ENCODE measurements around the gene NAALAD2. TPM values are rescaled to one million over a fixed set of nuclear protein-coding genes. Genes with fewer than 3 reads are reported as not detected.
"Not testable (repeated sequence)": the region's sequence is repeated elsewhere in the genome, so short reads cannot be mapped to it uniquely, and the experiment has no call there.

NAALAD2 gene
- total RNA-seq, result not detected
- polyA plus RNA-seq, result not detected
- total RNA-seq, result 0 to 0.17 (median 0) reads per million in 6 experiments

DNA sequence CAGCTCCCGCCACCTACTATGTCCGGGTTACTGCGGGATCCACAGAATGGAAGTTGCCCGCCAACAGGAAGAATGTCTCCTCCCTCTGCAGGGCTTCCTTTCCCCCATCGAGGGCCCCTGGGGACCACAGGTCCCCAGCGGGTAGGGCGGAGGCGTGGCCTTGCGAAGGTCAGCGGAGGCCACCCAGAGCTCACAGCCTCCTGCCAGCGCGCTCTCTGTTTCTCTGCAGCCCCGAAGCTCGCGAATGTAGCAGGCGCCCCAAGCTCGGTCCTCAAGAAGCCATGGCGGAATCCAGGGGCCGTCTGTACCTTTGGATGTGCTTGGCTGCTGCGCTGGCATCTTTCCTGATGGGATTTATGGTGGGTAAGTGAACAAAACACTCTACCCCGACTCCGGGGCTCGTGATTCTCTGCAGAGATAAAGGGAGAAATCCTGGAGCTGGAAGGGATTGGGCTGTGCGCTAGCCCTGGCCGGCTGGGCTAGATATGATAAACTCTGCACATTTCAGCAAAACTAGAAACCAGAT lies at the start of gene NAALAD2:
NAALAD2 (plus strand) TSS at position 186 of the 526 bp plus-strand sequence; CDS start at position 282, 96 bp downstream.
- Mint-ChIP-seq H3K27ac (no peak within 1 kb of the TSS), H3K4me3 (peak within 1 kb of the TSS in 9 of 10 donors; percentile 9 to 64 (median 52)), H3K36me3 (no peaks in the 10 kb centered on the region), H3K4me1 (peaks cover 7 to 19% (median 9%) of the 10 kb centered on the region in 4 donors), H3K9me3 (peaks cover 0 to 6% (median 0%) of the 10 kb centered on the region in 9 donors), H3K27me3 (peaks cover 34 to 65% (median 42%) of the 10 kb centered on the region in 5 donors)
- POLR2A ChIA-PET, result no interaction called here
- ATAC-seq (no peak), DNase-seq (no peak)

DNA sequence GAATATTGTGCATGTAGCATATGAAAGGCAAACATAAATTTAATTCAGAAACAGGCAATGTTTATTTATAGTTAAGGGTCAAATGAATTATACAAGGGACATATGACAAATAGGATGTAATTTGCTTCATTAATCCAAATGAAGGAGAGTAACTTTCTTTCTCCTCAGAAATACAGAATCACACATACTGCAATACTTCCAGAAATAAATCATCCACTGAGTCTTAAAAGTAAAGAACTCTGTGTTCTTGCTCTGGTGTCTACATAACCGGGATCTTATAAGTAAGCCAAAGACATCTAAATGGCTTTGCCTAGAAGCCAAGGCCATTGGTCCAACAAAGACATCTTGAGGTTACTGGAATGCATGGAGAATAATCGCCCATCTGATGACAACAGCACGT lies 48.8 kb upstream of the NAALAD2 start, which contains the start of gene UBTFL1:
UBTFL1 (plus strand) TSS at position 301 of the 400 bp plus-strand sequence; CDS start at position 301, 0 bp downstream.
- H3K9me3 Mint-ChIP-seq, H3K4me1 Mint-ChIP-seq, H3K4me3 Mint-ChIP-seq, H3K36me3 Mint-ChIP-seq, H3K27ac Mint-ChIP-seq, ATAC-seq, DNase-seq, POLR2A ChIA-PET: not testable (repeated sequence)
- peaks cover 0 to 10% (median 0%) of the 10 kb centered on the region in 5 donors for H3K27me3 Mint-ChIP-seq

DNA sequence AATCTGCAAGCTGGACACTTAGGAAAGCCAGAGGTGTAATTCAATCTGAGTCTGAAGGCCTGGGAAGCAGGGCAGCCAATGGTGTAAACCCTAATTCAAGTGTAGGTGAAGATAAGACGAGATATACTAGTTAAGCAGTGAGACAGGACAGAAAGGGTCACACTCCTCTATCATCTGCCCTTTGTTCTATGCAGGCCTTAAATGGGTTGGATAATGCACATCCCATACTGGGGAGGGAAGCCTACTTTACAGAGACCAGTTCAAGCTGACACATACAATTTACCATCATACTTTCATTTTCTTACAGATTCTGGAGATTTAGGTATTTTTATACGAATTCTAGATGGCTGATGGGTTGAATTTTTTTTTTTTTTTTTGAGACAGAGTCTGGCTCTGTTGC lies 45.7 kb upstream of the NAALAD2 start:
- H3K9me3 Mint-ChIP-seq, H3K4me3 Mint-ChIP-seq, H3K4me1 Mint-ChIP-seq, H3K27me3 Mint-ChIP-seq, H3K27ac Mint-ChIP-seq, H3K36me3 Mint-ChIP-seq, DNase-seq, POLR2A ChIA-PET, ATAC-seq: not testable (repeated sequence)

DNA sequence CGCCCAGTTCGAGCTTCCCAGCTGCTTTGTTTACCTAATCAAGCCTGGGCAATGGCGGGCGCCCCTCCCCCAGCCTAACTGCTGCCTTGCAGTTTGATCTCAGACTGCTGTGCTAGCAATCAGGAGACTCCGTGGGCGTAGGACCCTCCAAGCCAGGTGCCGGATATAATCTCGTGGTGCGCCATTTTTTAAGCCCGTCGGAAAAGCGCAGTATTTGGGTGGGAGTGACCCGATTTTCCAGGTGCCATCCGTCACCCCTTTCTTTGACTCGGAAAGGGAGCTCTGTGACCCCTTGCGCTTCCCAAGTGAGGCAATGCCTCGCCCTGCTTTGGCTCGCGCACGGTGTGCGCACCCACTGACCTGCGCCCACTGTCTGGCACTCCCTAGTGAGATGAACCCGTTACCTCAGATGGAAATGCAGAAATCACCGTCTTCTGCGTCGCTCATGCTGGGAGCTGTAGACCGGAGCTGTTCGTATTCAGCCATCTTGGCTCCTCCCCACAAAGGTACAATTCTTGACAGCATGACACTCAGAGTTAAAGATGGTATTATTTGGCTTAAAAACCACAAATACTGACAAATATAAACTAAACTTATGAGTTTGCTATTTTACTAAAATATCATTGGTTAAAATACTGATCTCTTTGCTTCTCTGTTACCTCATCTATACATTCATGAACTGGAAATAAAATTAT lies 39.1 kb upstream of the NAALAD2 start:
- H3K4me1 Mint-ChIP-seq, H3K4me3 Mint-ChIP-seq, H3K9me3 Mint-ChIP-seq, DNase-seq, H3K36me3 Mint-ChIP-seq, H3K27ac Mint-ChIP-seq, POLR2A ChIA-PET, H3K27me3 Mint-ChIP-seq, ATAC-seq: not testable (repeated sequence)

DNA sequence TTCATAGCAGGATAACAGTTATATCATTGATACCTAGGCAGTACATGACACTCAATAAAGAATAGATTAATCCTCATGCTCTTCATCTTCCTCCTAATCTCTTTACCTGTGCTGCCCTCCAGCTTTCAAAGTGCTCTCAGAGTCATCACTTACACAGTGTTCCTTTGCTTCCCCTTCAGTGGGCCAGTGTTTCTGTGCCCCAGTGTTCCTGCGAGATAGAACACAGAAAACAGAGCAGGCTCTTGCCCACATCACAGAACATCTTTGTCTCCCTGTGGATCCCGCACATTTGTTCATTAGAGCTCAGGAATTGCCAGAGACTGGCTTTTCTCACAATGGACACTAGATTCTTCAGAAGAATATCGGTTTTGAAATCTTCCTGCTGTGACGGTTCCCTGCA lies 36.2 kb upstream of the NAALAD2 start:
- H3K4me1 Mint-ChIP-seq, POLR2A ChIA-PET, DNase-seq, H3K4me3 Mint-ChIP-seq, H3K9me3 Mint-ChIP-seq, ATAC-seq, H3K27me3 Mint-ChIP-seq, H3K36me3 Mint-ChIP-seq, H3K27ac Mint-ChIP-seq: not testable (repeated sequence)

DNA sequence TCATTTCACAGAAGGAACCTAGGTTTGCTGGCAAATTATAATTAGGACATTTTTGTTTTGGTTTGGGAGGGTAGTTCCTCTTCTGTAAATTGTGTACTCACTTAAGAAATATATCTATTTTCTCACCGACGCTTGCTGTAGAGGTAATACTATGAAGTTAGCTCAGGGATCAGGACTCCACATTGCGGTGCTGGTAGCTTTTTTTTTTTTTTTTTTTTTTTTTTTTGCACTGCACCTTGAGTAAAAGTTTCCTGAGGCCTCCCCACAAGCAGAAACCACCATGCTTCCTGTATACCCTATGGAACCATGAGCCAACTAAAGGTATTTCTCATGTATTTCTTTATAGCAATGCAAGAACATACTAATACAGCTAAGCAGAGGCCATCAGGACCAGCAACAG lies 34.0 kb upstream of the NAALAD2 start:
- no peak overlapping the region for H3K4me3 Mint-ChIP-seq
- ATAC-seq (no peak), DNase-seq (no peak)
- H3K9me3 Mint-ChIP-seq, result no peaks in the 10 kb centered on the region
- no peak overlapping the region for H3K27ac Mint-ChIP-seq
- H3K27me3 Mint-ChIP-seq, result peaks cover 0 to 8% (median 2%) of the 10 kb centered on the region in 5 donors
- POLR2A ChIA-PET, result no interaction called here
- H3K36me3 Mint-ChIP-seq, result no peaks in the 10 kb centered on the region
- peaks cover 0 to 3% (median 0%) of the 10 kb centered on the region in 4 donors for H3K4me1 Mint-ChIP-seq

DNA sequence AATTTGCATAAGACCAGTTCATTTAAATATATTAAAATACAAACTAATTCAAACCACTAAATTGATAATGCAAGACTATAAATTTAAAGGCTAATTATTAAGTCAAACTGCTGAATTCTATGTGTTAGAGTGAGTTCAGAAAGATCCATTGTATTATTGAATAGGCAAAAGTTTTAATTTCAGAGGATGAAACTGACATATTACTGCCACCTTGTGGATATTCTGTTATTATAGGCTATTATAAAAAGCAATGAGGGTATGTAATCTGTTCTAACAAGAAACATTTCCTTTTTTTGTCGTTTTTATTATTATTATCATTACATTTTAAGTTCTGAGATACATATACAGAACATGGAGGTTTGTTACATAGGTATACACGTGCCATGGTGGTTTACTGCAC lies 20.9 kb upstream of the NAALAD2 start:
- Mint-ChIP-seq H3K4me3 (no peak overlapping the region), H3K27ac (no peak overlapping the region), H3K36me3 (no peaks in the 10 kb centered on the region), H3K9me3 (no peaks in the 10 kb centered on the region), H3K27me3 (peaks cover 0 to 12% (median 0%) of the 10 kb centered on the region in 5 donors), H3K4me1 (no peaks in the 10 kb centered on the region)
- POLR2A ChIA-PET, result no interaction called here
- no peak for DNase-seq
- ATAC-seq, result no peak

DNA sequence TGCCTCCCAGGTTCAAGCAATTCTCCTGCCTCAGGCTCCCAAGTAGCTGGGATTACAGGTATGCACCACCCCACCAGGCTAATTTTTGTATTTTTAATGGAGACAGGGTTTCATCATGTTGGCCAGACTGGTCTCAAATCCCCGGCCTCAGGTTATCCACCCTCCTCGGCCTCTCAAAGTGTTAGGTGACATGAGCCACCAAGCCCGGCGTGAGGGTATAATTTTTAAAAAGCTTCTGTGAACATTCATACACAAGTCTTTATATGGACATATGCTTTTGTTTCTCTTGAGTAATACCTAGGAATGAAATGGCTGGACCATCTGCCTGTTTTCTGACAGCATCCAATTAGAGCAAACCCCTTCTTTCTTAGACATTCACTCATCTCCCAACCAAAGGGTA lies 14.3 kb upstream of the NAALAD2 start:
- no peaks in the 10 kb centered on the region for H3K36me3 Mint-ChIP-seq
- H3K27me3 Mint-ChIP-seq, result peaks cover 0 to 3% (median 0%) of the 10 kb centered on the region in 5 donors
- H3K4me1 Mint-ChIP-seq, result no peaks in the 10 kb centered on the region
- no peaks in the 10 kb centered on the region for H3K9me3 Mint-ChIP-seq
- H3K27ac Mint-ChIP-seq, result no peak overlapping the region
- no peak overlapping the region for H3K4me3 Mint-ChIP-seq
- POLR2A ChIA-PET, result no interaction called here
- DNase-seq, result no peak
- ATAC-seq, result no peak

DNA sequence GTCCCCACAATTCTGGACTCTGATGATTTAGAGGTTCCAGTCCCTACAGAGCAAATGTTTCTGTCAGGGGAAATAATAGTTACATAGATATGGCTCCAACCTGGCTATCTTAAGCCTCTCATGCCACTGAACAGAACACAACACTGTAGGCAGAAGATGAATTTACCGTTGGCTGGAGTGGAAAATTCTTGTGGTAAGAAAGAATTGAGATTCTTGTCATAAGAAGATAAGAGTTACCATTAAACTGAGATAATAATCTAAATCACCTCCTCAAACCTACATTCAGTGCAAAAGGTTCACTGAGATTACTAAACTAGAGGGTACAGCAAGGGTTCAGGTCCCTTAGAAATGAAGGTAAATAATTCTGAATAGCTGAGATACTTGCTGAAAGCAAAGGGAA lies 10.1 kb upstream of the NAALAD2 start:
- Mint-ChIP-seq H3K4me1 (no peaks in the 10 kb centered on the region), H3K4me3 (no peak overlapping the region), H3K27ac (no peak overlapping the region), H3K36me3 (no peaks in the 10 kb centered on the region), H3K27me3 (peaks cover 6 to 13% (median 6%) of the 10 kb centered on the region in 5 donors), H3K9me3 (no peaks in the 10 kb centered on the region)
- ATAC-seq (no peak), DNase-seq (no peak)
- POLR2A ChIA-PET, result no interaction called here

DNA sequence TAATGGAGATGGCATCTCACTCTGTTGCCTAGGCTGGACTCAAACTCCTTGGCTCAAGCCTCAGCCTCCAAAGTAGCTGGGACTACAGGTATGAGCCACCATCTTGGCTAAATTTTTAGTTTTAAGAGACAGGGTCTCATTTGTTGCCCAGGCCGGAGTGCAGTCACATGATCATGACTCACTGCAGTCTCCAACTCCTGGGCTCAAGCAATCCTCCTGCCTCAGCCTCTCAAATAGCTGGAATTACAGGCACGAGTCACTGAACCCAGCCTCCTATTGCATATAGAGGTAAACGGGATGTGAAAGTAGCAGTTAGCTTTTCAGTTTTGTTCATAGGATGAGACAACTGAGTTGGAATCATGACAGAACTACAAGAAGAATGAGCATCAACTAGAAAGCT lies 9.5 kb upstream of the NAALAD2 start:
- POLR2A ChIA-PET, result no interaction called here
- H3K27me3 Mint-ChIP-seq, result peaks cover 6 to 19% (median 9%) of the 10 kb centered on the region in 5 donors
- DNase-seq (no peak), ATAC-seq (no peak)
- H3K36me3 Mint-ChIP-seq, result no peaks in the 10 kb centered on the region
- H3K4me3 Mint-ChIP-seq, result no peak overlapping the region
- no peak overlapping the region for H3K27ac Mint-ChIP-seq
- H3K4me1 Mint-ChIP-seq, result no peaks in the 10 kb centered on the region
- no peaks in the 10 kb centered on the region for H3K9me3 Mint-ChIP-seq

DNA sequence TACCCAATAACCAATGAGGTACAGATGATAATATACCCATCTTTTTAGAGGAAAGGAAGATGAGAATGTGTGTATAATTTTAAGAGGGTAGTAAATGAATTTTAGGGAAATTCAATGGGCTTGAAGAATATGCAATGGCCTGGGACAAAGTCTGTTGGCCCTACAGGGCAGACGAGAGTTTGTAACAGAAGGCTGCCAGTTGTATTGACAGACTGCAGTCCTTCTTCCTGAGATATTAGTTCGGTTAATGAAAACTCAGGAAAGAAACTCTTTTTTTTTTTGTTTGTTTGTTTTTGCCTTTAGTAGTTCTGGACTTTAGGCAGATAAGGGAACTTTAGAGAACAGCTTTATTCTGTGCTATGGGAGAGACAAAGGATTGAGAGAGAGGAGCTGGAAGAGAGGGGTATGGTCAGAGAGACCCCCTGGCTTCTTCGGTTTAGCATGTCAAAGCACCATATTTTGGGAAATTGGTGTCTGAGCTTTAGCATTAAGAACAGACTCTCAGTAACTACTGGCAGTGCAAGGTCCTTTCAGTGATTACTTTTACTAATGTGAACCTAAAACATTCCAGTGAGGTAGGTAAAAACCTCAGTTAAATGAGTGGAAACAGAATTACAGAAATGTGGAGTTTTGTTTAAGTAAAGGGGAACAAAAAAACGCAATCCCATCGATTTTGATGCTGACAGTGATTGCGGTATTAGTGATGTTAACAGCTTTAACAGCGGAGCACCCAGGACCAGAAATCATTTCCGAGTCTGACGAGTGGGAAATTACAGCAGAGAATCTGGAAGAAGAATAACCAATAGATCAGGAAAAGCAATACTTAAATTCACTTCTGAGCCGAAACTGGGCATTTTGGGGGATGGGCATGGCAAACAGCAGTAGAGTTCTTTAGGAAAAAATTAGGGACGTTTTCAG lies 644 bp upstream of the NAALAD2 start:
- DNase-seq (no peak), ATAC-seq (no peak)
- Mint-ChIP-seq H3K9me3 (peaks cover 0 to 6% (median 0%) of the 10 kb centered on the region in 9 donors), H3K27me3 (peaks cover 29 to 65% (median 42%) of the 10 kb centered on the region in 5 donors), H3K4me3 (peak overlapping the region in 8 of 10 donors; percentile 0 to 64 (median 52)), H3K27ac (no peak overlapping the region), H3K36me3 (no peaks in the 10 kb centered on the region), H3K4me1 (peaks cover 7 to 19% (median 9%) of the 10 kb centered on the region in 4 donors)
- POLR2A ChIA-PET, result no interaction called here

DNA sequence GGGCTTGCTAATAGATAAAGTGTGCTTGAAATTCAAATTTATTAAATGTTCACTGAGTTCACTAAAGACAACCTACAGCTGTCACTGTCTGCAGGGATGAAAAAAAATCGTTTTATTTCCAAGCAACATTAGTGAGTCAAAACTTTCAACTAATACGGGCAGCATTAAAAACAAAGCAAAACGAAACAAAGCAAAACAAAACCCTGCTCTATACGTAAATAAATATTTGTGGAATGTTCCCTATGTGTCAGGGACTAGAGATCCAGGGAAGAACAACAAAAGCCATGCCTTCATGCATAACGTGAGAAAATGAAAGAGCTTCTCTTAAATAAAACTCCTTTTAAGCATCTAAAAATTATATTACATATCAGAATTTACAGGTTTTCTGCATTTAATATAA lies 553 bp downstream of the NAALAD2 start:
- no peak for DNase-seq
- H3K27me3 Mint-ChIP-seq, result peaks cover 33 to 65% (median 42%) of the 10 kb centered on the region in 5 donors
- no peak overlapping the region for H3K27ac Mint-ChIP-seq
- no peaks in the 10 kb centered on the region for H3K36me3 Mint-ChIP-seq
- POLR2A ChIA-PET, result no interaction called here
- H3K4me3 Mint-ChIP-seq, result peak overlapping the region in 8 of 10 donors; percentile 3 to 59 (median 50)
- no peak for ATAC-seq
- H3K9me3 Mint-ChIP-seq, result peaks cover 0 to 6% (median 0%) of the 10 kb centered on the region in 9 donors
- H3K4me1 Mint-ChIP-seq, result peaks cover 7 to 19% (median 9%) of the 10 kb centered on the region in 4 donors

DNA sequence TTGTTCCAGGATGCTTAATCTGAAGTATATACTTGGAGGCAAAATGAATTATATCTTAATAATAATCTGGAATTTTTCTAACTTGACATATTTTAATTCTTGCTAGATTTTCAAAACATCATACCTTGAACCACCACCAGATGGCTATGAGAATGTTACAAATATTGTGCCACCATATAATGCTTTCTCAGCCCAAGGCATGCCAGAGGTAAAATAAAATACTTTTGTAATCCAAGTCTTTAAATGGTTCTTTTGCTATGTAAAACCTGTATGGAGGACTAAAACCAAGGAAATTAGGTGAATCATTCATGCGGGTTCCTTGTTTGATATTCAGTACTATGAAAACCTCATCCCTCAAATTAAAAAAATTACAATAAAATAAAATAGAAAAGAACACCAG lies 14.4 kb downstream of the NAALAD2 start:
- Mint-ChIP-seq H3K9me3 (no peaks in the 10 kb centered on the region), H3K27me3 (peaks cover 5 to 20% (median 10%) of the 10 kb centered on the region in 5 donors), H3K4me1 (no peaks in the 10 kb centered on the region), H3K4me3 (no peak overlapping the region), H3K27ac (no peak overlapping the region), H3K36me3 (no peaks in the 10 kb centered on the region)
- DNase-seq, result no peak
- ATAC-seq, result no peak
- POLR2A ChIA-PET, result no interaction called here
